Neural progenitor cell (in vitro differentiated cells): ENCODE results near the gene NEK1. TPM values are rescaled to one million over a fixed set of nuclear protein-coding genes. Genes with fewer than 3 reads are reported as not detected.

ENCODE experiments used
- DNase-seq: peaks from one replicate; pipeline ENCODE4 v3.0.0-alpha.2; 2016; ENCODE audit warnings: low spot score
- H2AFZ ChIP-seq: fragments of 200-600 bp; sonication (generic); replicated peaks from 2 replicates; pipeline ENCODE4 v1.6.1; 2016; ENCODE audit warnings: antibody characterized with exemption
- H3F3A ChIP-seq: fragments of 200-600 bp; sonication (generic); 2 replicates; pipeline ENCODE4 v1.6.1; 2016; ENCODE audit warnings: antibody characterized with exemption, low read depth
- H3K27ac ChIP-seq: fragments of 200-600 bp; sonication (generic); 2 replicates; pipeline ENCODE4 v1.5.1; 2016; ENCODE audit warnings: mild to moderate bottlenecking
- H3K27me3 ChIP-seq: fragments of 200-600 bp; sonication (generic); 2 replicates; pipeline ENCODE4 v1.6.1; 2016; ENCODE audit warnings: mild to moderate bottlenecking, moderate library complexity
- H3K36me3 ChIP-seq: fragments of 200-600 bp; sonication (generic); 2 replicates; pipeline ENCODE4 v1.5.1; 2016
- H3K4me1 ChIP-seq: fragments of 200-600 bp; sonication (generic); 2 replicates; pipeline ENCODE4 v1.6.1; 2016; ENCODE audit warnings: mixed run types
- H3K4me2 ChIP-seq: fragments of 200-600 bp; sonication (generic); 2 replicates; pipeline ENCODE4 v1.6.1; 2016
- H3K4me3 ChIP-seq: fragments of 200-600 bp; sonication (generic); 2 replicates; pipeline ENCODE4 v1.5.1; 2016
- H3K79me2 ChIP-seq: fragments of 200-600 bp; sonication (generic); 2 replicates; pipeline ENCODE4 v1.6.1; 2016; ENCODE audit warnings: low read depth
- H3K9ac ChIP-seq: fragments of 200-600 bp; sonication (generic); 2 replicates; pipeline ENCODE4 v1.6.1; 2016
- H3K9me3 ChIP-seq: fragments of 200-600 bp; sonication (generic); 2 replicates; pipeline ENCODE4 v1.5.1; 2016; ENCODE audit warnings: low read depth
- H4K20me1 ChIP-seq: fragments of 200-600 bp; sonication (generic); 2 replicates; pipeline ENCODE4 v1.6.1; 2016; ENCODE audit warnings: low read depth
- H3K27ac Mint-ChIP-seq: 3 replicates; pipeline ENCODE4 v1.8.0; 2021; ENCODE audit warnings: mixed read lengths
- H3K27me3 Mint-ChIP-seq: 2 replicates; pipeline ENCODE4 v1.8.0; 2022; ENCODE audit warnings: low read depth, mild to moderate bottlenecking, inconsistent platforms, moderate library complexity, mixed read lengths; ENCODE audit not compliant: insufficient read depth
- H3K36me3 Mint-ChIP-seq: 3 replicates; pipeline ENCODE4 v1.8.0; 2021; ENCODE audit warnings: mixed read lengths
- H3K4me1 Mint-ChIP-seq: 3 replicates; pipeline ENCODE4 v1.8.0; 2021; ENCODE audit warnings: mixed read lengths
- H3K4me3 Mint-ChIP-seq: 3 replicates; pipeline ENCODE4 v1.8.0; 2021; ENCODE audit warnings: mild to moderate bottlenecking, moderate library complexity, mixed read lengths
- H3K9me3 Mint-ChIP-seq: 3 replicates; pipeline ENCODE4 v1.8.0; 2020; ENCODE audit warnings: mixed read lengths
- CTCF ChIP-seq: fragments of 200-600 bp; sonication (generic); IDR thresholded peaks from 2 replicates; pipeline ENCODE4 v1.5.1; 2017; ENCODE audit warnings: antibody characterized with exemption, mild to moderate bottlenecking
- EZH2 ChIP-seq: fragments of 200-600 bp; sonication (generic); IDR thresholded peaks from 2 replicates; pipeline ENCODE4 v1.6.1; 2017; ENCODE audit warnings: antibody characterized with exemption, mild to moderate bottlenecking, moderate library complexity
- EZH2phosphoT487 ChIP-seq: fragments of 200-600 bp; sonication (generic); IDR thresholded peaks from 2 replicates; pipeline ENCODE4 v1.6.1; 2017; ENCODE audit warnings: antibody characterized with exemption
- total RNA-seq: library from RNA; depleted of rRNA; stranded (reverse); fragments of >200 nt; gene quantifications from 2 replicates; pipeline ENCODE4 v1.2.3, GENCODE V29; 2015; ENCODE audit warnings: low replicate concordance

The NEK1 gene
- total RNA-seq, 1 donor from 2014 or later: 12.1 TPM

- no peak for TF ChIP-seq CTCF
- TF ChIP-seq EZH2: no peak
- TF ChIP-seq EZH2phosphoT487: no peak
- H2AFZ ChIP-seq: peak overlapping the region; percentile 83
- no peaks in the 10 kb centered on the region for H3K27me3 Mint-ChIP-seq
Observed at GRCh38 chr4:169659716-169660670, 47.6 kb upstream of the NEK1 start.

GRCh38 chr4:169658975-169659715, 46.8 kb upstream of the NEK1 start:
- Mint-ChIP-seq H3K9me3 (no peaks in the 10 kb centered on the region), H3K27ac (peak overlapping the region; percentile 83), H3K27me3 (no peaks in the 10 kb centered on the region), H3K36me3 (no peaks in the 10 kb centered on the region), H3K4me3 (peak overlapping the region; percentile 33), H3K4me1 (peaks cover 23% of the 10 kb centered on the region)
- Histone ChIP-seq H3K9me3 (no peaks in the 10 kb centered on the region), H3K79me2 (peaks cover 65% of the 10 kb centered on the region), H3K27ac (peak overlapping the region; percentile 82), H3K4me1 (peaks cover 29% of the 10 kb centered on the region), H3F3A (peaks cover 17% of the 10 kb centered on the region), H3K4me3 (peak overlapping the region; percentile 47), H3K36me3 (no peaks in the 10 kb centered on the region), H3K27me3 (no peaks in the 10 kb centered on the region), H2AFZ (no peak overlapping the region), H3K9ac (no peak overlapping the region), H3K4me2 (peak overlapping the region; percentile 75), H4K20me1 (no peaks in the 10 kb centered on the region)
- no peak for TF ChIP-seq CTCF
- TF ChIP-seq EZH2: no peak
- TF ChIP-seq EZH2phosphoT487: no peak
- DNase-seq: peak; percentile 3

More at GRCh38 chr4:169659716-169660670, 47.6 kb upstream of the NEK1 start:
- Histone ChIP-seq H3K4me2 (peak overlapping the region; percentile 75), H3K9ac (peak overlapping the region; percentile 56), H4K20me1 (no peaks in the 10 kb centered on the region), H3K27ac (peak overlapping the region; percentile 82), H3K79me2 (peaks cover 65% of the 10 kb centered on the region), H3K9me3 (no peaks in the 10 kb centered on the region), H3K4me3 (peak overlapping the region; percentile 47), H3K36me3 (no peaks in the 10 kb centered on the region), H3F3A (peaks cover 17% of the 10 kb centered on the region), H3K4me1 (peaks cover 30% of the 10 kb centered on the region), H3K27me3 (no peaks in the 10 kb centered on the region)
- no peaks in the 10 kb centered on the region for H3K36me3 Mint-ChIP-seq
- H3K4me3 Mint-ChIP-seq: peak overlapping the region; percentile 91
- H3K27ac Mint-ChIP-seq: peak overlapping the region; percentile 97
- H3K4me1 Mint-ChIP-seq: peaks cover 30% of the 10 kb centered on the region
- H3K9me3 Mint-ChIP-seq: no peaks in the 10 kb centered on the region
- peak; percentile 79 for DNase-seq

- H3K79me2 ChIP-seq: peaks cover 63% of the 10 kb centered on the region
- H4K20me1 ChIP-seq: no peaks in the 10 kb centered on the region
- no peaks in the 10 kb centered on the region for H3K9me3 ChIP-seq
- Mint-ChIP-seq H3K27ac (no peak overlapping the region), H3K27me3 (no peaks in the 10 kb centered on the region), H3K36me3 (no peaks in the 10 kb centered on the region), H3K9me3 (no peaks in the 10 kb centered on the region), H3K4me3 (no peak overlapping the region), H3K4me1 (peaks cover 17% of the 10 kb centered on the region)
- H3K36me3 ChIP-seq: no peaks in the 10 kb centered on the region
- H2AFZ ChIP-seq: no peak overlapping the region
- TF ChIP-seq EZH2phosphoT487 (no peak), EZH2 (no peak), CTCF (no peak)
- no peak overlapping the region for H3K4me3 ChIP-seq
- no peak overlapping the region for H3K4me2 ChIP-seq
- H3K27me3 ChIP-seq: no peaks in the 10 kb centered on the region
- peaks cover 17% of the 10 kb centered on the region for H3F3A ChIP-seq
- no peak overlapping the region for H3K9ac ChIP-seq
- H3K4me1 ChIP-seq: peaks cover 25% of the 10 kb centered on the region
- DNase-seq: no peak
- no peak overlapping the region for H3K27ac ChIP-seq
Observed at GRCh38 chr4:169658196-169658595, 45.8 kb upstream of the NEK1 start.
